ENCODE measurements around the gene MRGPRD. TPM values are rescaled to one million over a fixed set of nuclear protein-coding genes. Genes with fewer than 3 reads are reported as not detected.

Gene MRGPRD
- total and polyA plus RNA-seq, 2 experiments from 2014 or later: not detected

GRCh38 chr11:68930991-68931855 lies 49.6 kb downstream of the MRGPRD start (continued):
- TF ChIP-seq, protein P1, sequence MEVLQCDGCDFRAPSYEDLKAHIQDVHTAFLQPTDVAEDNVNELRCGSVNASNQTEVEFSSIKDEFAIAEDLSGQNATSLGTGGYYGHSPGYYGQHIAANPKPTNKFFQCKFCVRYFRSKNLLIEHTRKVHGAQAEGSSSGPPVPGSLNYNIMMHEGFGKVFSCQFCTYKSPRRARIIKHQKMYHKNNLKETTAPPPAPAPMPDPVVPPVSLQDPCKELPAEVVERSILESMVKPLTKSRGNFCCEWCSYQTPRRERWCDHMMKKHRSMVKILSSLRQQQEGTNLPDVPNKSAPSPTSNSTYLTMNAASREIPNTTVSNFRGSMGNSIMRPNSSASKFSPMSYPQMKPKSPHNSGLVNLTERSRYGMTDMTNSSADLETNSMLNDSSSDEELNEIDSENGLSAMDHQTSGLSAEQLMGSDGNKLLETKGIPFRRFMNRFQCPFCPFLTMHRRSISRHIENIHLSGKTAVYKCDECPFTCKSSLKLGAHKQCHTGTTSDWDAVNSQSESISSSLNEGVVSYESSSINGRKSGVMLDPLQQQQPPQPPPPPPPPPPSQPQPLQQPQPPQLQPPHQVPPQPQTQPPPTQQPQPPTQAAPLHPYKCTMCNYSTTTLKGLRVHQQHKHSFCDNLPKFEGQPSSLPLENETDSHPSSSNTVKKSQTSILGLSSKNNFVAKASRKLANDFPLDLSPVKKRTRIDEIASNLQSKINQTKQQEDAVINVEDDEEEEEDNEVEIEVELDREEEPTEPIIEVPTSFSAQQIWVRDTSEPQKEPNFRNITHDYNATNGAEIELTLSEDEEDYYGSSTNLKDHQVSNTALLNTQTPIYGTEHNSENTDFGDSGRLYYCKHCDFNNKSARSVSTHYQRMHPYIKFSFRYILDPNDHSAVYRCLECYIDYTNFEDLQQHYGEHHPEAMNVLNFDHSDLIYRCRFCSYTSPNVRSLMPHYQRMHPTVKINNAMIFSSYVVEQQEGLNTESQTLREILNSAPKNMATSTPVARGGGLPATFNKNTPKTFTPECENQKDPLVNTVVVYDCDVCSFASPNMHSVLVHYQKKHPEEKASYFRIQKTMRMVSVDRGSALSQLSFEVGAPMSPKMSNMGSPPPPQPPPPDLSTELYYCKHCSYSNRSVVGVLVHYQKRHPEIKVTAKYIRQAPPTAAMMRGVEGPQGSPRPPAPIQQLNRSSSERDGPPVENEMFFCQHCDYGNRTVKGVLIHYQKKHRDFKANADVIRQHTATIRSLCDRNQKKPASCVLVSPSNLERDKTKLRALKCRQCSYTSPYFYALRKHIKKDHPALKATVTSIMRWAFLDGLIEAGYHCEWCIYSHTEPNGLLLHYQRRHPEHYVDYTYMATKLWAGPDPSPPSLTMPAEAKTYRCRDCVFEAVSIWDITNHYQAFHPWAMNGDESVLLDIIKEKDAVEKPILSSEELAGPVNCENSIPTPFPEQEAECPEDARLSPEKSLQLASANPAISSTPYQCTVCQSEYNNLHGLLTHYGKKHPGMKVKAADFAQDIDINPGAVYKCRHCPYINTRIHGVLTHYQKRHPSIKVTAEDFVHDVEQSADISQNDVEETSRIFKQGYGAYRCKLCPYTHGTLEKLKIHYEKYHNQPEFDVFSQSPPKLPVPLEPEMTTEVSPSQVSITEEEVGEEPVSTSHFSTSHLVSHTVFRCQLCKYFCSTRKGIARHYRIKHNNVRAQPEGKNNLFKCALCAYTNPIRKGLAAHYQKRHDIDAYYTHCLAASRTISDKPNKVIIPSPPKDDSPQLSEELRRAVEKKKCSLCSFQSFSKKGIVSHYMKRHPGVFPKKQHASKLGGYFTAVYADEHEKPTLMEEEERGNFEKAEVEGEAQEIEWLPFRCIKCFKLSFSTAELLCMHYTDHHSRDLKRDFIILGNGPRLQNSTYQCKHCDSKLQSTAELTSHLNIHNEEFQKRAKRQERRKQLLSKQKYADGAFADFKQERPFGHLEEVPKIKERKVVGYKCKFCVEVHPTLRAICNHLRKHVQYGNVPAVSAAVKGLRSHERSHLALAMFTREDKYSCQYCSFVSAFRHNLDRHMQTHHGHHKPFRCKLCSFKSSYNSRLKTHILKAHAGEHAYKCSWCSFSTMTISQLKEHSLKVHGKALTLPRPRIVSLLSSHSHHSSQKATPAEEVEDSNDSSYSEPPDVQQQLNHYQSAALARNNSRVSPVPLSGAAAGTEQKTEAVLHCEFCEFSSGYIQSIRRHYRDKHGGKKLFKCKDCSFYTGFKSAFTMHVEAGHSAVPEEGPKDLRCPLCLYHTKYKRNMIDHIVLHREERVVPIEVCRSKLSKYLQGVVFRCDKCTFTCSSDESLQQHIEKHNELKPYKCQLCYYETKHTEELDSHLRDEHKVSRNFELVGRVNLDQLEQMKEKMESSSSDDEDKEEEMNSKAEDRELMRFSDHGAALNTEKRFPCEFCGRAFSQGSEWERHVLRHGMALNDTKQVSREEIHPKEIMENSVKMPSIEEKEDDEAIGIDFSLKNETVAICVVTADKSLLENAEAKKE (CRISPR knock-in tag; IDR thresholded peaks at IDR 0.05): no peak
- no peak for TF ChIP-seq JUNB (IDR thresholded peaks at IDR 0.05; ENCODE audit: unreplicated experiment)
- TF ChIP-seq, protein P2, sequence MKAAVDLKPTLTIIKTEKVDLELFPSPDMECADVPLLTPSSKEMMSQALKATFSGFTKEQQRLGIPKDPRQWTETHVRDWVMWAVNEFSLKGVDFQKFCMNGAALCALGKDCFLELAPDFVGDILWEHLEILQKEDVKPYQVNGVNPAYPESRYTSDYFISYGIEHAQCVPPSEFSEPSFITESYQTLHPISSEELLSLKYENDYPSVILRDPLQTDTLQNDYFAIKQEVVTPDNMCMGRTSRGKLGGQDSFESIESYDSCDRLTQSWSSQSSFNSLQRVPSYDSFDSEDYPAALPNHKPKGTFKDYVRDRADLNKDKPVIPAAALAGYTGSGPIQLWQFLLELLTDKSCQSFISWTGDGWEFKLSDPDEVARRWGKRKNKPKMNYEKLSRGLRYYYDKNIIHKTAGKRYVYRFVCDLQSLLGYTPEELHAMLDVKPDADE (IDR thresholded peaks at IDR 0.05): no peak
- TF ChIP-seq CREB1 (CRISPR knock-in tag; IDR thresholded peaks at IDR 0.05; ENCODE audit: low read depth): no peak
- TF ChIP-seq ZNF331 (CRISPR knock-in tag; IDR thresholded peaks at IDR 0.05; ENCODE audit: low read depth): no peak
- no peak for TF ChIP-seq REST (IDR thresholded peaks at IDR 0.05; ENCODE audit: unreplicated experiment)
- TF ChIP-seq EZH2phosphoT487 (IDR thresholded peaks at IDR 0.05; ENCODE audit: unreplicated experiment): no peak
- TF ChIP-seq EZH2 (IDR thresholded peaks at IDR 0.05; ENCODE audit: low read depth, unreplicated experiment): no peak
- TF ChIP-seq POLR2AphosphoS5 (IDR thresholded peaks at IDR 0.05; ENCODE audit: low read depth): no peak

Other genes starting within 250 kb of the MRGPRD start
- 58.2 and 64.6 TPM in 2 replicates for gene TESMIN, start 229.5 kb downstream of the MRGPRD start, total RNA-seq (2014; rRNA removed; shearing (Covaris generic))
- 54.5 and 54.9 TPM in 2 replicates for gene TESMIN, start 229.5 kb downstream of the MRGPRD start, polyA plus RNA-seq (2016; fragmentation: Nextera tagmentation; extraction: Ambion mirVana)
- gene CPT1A, start 139.1 kb downstream of the MRGPRD start, total RNA-seq (2014; rRNA removed; shearing (Covaris generic)): 9.5 and 11.5 TPM in 2 replicates
- 2.6 and 4.3 TPM in 2 replicates for gene CPT1A, start 139.1 kb downstream of the MRGPRD start, polyA plus RNA-seq (2016; fragmentation: Nextera tagmentation; extraction: Ambion mirVana)
- gene MRPL21, start 77.2 kb downstream of the MRGPRD start, total RNA-seq (2014; rRNA removed; shearing (Covaris generic)): 46.6 and 62.4 TPM in 2 replicates
- 232 and 238 TPM in 2 replicates for gene MRPL21, start 77.2 kb downstream of the MRGPRD start, polyA plus RNA-seq (2016; fragmentation: Nextera tagmentation; extraction: Ambion mirVana)
- gene IGHMBP2, start 77.1 kb downstream of the MRGPRD start, total RNA-seq (2014; rRNA removed; shearing (Covaris generic)): 13.7 and 27.7 TPM in 2 replicates
- gene IGHMBP2, start 77.1 kb downstream of the MRGPRD start, polyA plus RNA-seq (2016; fragmentation: Nextera tagmentation; extraction: Ambion mirVana): 14.3 TPM in 2 replicates
- gene MRGPRF, start 32.3 kb upstream of the MRGPRD start, total RNA-seq (2014; rRNA removed; shearing (Covaris generic)): 9.0 and 10.8 TPM in 2 replicates
- 2.7 and 3.3 TPM in 2 replicates for gene MRGPRF, start 32.3 kb upstream of the MRGPRD start, polyA plus RNA-seq (2016; fragmentation: Nextera tagmentation; extraction: Ambion mirVana)
- gene TPCN2, start 67.9 kb upstream of the MRGPRD start, total RNA-seq (2014; rRNA removed; shearing (Covaris generic)): 14.7 and 15.1 TPM in 2 replicates
- gene TPCN2, start 67.9 kb upstream of the MRGPRD start, polyA plus RNA-seq (2016; fragmentation: Nextera tagmentation; extraction: Ambion mirVana): 5.8 and 6.5 TPM in 2 replicates
- 0.38 TPM in 1 of 2 replicates, not detected in the other for gene SMIM38, start 174.9 kb upstream of the MRGPRD start, total RNA-seq (2014; rRNA removed; shearing (Covaris generic))
- not detected in 2 replicates for gene SMIM38, start 174.9 kb upstream of the MRGPRD start, polyA plus RNA-seq (2016; fragmentation: Nextera tagmentation; extraction: Ambion mirVana)

Measured in GM23338 (cell line).